H1 (cell line): ENCODE results near the gene RAB1B. TPM values are rescaled to one million over a fixed set of nuclear protein-coding genes. Genes with fewer than 3 reads are reported as not detected.

Experiments
- CTCF ChIA-PET: fragments of 300-600 bp; sonication (Branson Sonifier 250); formaldehyde crosslinking; loops from one replicate; lab custom pipeline; 2021; ENCODE audit not compliant: partially characterized antibody; lab: Charles Lee
- POLR2A ChIA-PET: fragments of 300-600 bp; sonication (Branson Sonifier 250); formaldehyde crosslinking; loops from one replicate; lab custom pipeline; 2021; ENCODE audit warnings: inconsistent platforms; ENCODE audit not compliant: partially characterized antibody; lab: Charles Lee
- DNase-seq, 2 experiments: peaks; one replicate each; pipeline versions ENCODE4 v3.0.0 to v3.0.0-alpha.2; 2010 to 2022; ENCODE audit warnings: low spot score in 2 of 2, low read depth in 1 of 2, mixed read lengths in 1 of 2
- FAIRE-seq: peaks from 2 replicates; lab custom pipeline; 2011; peaks lifted over from hg19 to GRCh38; lab: Jason Lieb, UNC
- H2AFZ ChIP-seq: 2 replicates; pipeline ENCODE4 v1.8.1; 2012; ENCODE audit warnings: low read length, inconsistent platforms
- H2AK5ac ChIP-seq: 2 replicates; pipeline ENCODE4 v1.6.1; 2013; ENCODE audit warnings: low read depth, low read length
- H2BK120ac ChIP-seq: replicated peaks from 2 replicates; pipeline ENCODE3; 2013; ENCODE audit warnings: low read depth, low read length, inconsistent platforms
- H2BK12ac ChIP-seq: 2 replicates; pipeline ENCODE4 v1.6.1; 2013; ENCODE audit warnings: low read depth, low read length
- H2BK15ac ChIP-seq: 2 replicates; pipeline ENCODE4 v1.6.1; 2013; ENCODE audit warnings: low read length
- H2BK20ac ChIP-seq: 2 replicates; pipeline ENCODE4 v1.6.1; 2013; ENCODE audit warnings: low read length
- H2BK5ac ChIP-seq: 2 replicates; pipeline ENCODE4 v1.6.1; 2013; ENCODE audit warnings: low read depth, low read length
- H3K14ac ChIP-seq: 2 replicates; pipeline ENCODE4 v1.6.1; 2013; ENCODE audit warnings: inconsistent platforms; ENCODE audit not compliant: insufficient read length
- H3K18ac ChIP-seq: 2 replicates; pipeline ENCODE4 v1.6.1; 2013; ENCODE audit warnings: low read length; ENCODE audit errors: extremely low read depth
- H3K23ac ChIP-seq: 2 replicates; pipeline ENCODE4 v1.6.1; 2013; ENCODE audit warnings: inconsistent platforms; ENCODE audit not compliant: insufficient read length
- H3K23me2 ChIP-seq: 2 replicates; pipeline ENCODE4 v1.6.1; 2013; ENCODE audit warnings: low read depth, low read length
- H3K27ac ChIP-seq: 2 replicates; pipeline ENCODE4 v1.6.1; 2011; ENCODE audit warnings: low read depth, low read length, inconsistent platforms
- H3K27me3 ChIP-seq, 4 experiments: replicated peaks in 1 of 4; 1 replicate in 1 of 4; 2 replicates in 3 of 4; pipeline versions ENCODE4 v1.6.1 to v1.8.1; 2011 to 2013; ENCODE audit warnings: low read length in 3 of 4, mild to moderate bottlenecking in 3 of 4, inconsistent platforms in 2 of 4, mixed read lengths in 2 of 4, moderate library complexity in 1 of 4; ENCODE audit not compliant: control insufficient read depth in 3 of 4, insufficient read depth in 3 of 4; ENCODE audit errors: extremely low read depth in 1 of 4
- H3K36me3 ChIP-seq, 4 experiments: 2 replicates each; pipeline versions ENCODE4 v1.6.1 to v1.8.1; 2011 to 2013; ENCODE audit warnings: mild to moderate bottlenecking in 4 of 4, low read length in 3 of 4, moderate library complexity in 2 of 4, control low read depth in 1 of 4, inconsistent platforms in 1 of 4; ENCODE audit not compliant: insufficient read depth in 4 of 4, control insufficient read depth in 2 of 4
- H3K4ac ChIP-seq: replicated peaks from 2 replicates; pipeline ENCODE3; 2013; ENCODE audit warnings: low read length, low read depth, mixed read lengths, inconsistent platforms; ENCODE audit not compliant: insufficient read length
- H3K4me1 ChIP-seq, 4 experiments: replicated peaks in 1 of 4; 1 replicate in 1 of 4; 2 replicates in 3 of 4; pipeline versions ENCODE4 v1.6.1 to v1.8.1; 2011 to 2013; ENCODE audit warnings: low read length in 3 of 4, inconsistent platforms in 2 of 4, mixed read lengths in 1 of 4; ENCODE audit not compliant: insufficient read depth in 4 of 4, control insufficient read depth in 3 of 4
- H3K4me2 ChIP-seq, 2 experiments: 2 replicates each; pipeline versions ENCODE4 v1.6.1 to v1.8.1; 2011 to 2013; ENCODE audit warnings: low read depth in 2 of 2, low read length in 2 of 2, control low read depth in 1 of 2, inconsistent platforms in 1 of 2, mild to moderate bottlenecking in 1 of 2; ENCODE audit not compliant: insufficient read depth in 1 of 2
- H3K4me3 ChIP-seq, 4 experiments: fragments of 200-600, 300-600 bp in 1 of 4; sonication (generic), shearing (Covaris generic), sonication (Bioruptor Twin) in 1 of 4; 2 replicates each; pipeline versions ENCODE4 v1.5.1 to v1.8.1; 2011 to 2016; ENCODE audit warnings: low read length in 4 of 4, low read depth in 3 of 4, control low read depth in 2 of 4, inconsistent platforms in 2 of 4, mild to moderate bottlenecking in 2 of 4, mixed read lengths in 1 of 4, moderate library complexity in 1 of 4; ENCODE audit not compliant: insufficient read depth in 2 of 4; ENCODE audit errors: extremely low read depth in 1 of 4
- H3K56ac ChIP-seq: replicated peaks from 2 replicates; pipeline ENCODE3; 2013; ENCODE audit warnings: low read depth, mild to moderate bottlenecking, mixed read lengths, low read length, inconsistent platforms; ENCODE audit not compliant: insufficient read length
- H3K79me1 ChIP-seq: 2 replicates; pipeline ENCODE4 v1.6.1; 2013; ENCODE audit warnings: low read depth, low read length, control low read depth
- H3K79me2 ChIP-seq, 2 experiments: 2 replicates each; pipeline versions ENCODE4 v1.6.1 to v1.8.1; 2012 to 2013; ENCODE audit warnings: low read length in 2 of 2, mild to moderate bottlenecking in 2 of 2, inconsistent platforms in 1 of 2; ENCODE audit not compliant: insufficient read depth in 2 of 2, control insufficient read depth in 1 of 2
- H3K9ac ChIP-seq, 4 experiments: replicated peaks in 1 of 4; 1 replicate in 1 of 4; 2 replicates in 3 of 4; pipeline versions ENCODE4 v1.6.1 to v1.8.1; 2011 to 2013; ENCODE audit warnings: low read depth in 3 of 4, low read length in 3 of 4, control low read depth in 2 of 4, mild to moderate bottlenecking in 2 of 4, moderate library complexity in 2 of 4, inconsistent platforms in 1 of 4; ENCODE audit errors: extremely low read depth in 1 of 4
- H3K9me3 ChIP-seq, 2 experiments: 2 replicates each; pipeline versions ENCODE4 v1.6.1 to v1.8.1; 2012 to 2013; ENCODE audit warnings: mild to moderate bottlenecking in 2 of 2, moderate library complexity in 2 of 2, control low read depth in 1 of 2, inconsistent platforms in 1 of 2, low read depth in 1 of 2, low read length in 1 of 2, mixed read lengths in 1 of 2; ENCODE audit not compliant: insufficient read depth in 2 of 2
- H4K20me1 ChIP-seq, 2 experiments: replicated peaks in 1 of 2; 2 replicates each; pipeline versions ENCODE3 to v1.8.1; 2011 to 2013; ENCODE audit warnings: inconsistent platforms in 2 of 2, low read length in 2 of 2, mild to moderate bottlenecking in 1 of 2; ENCODE audit not compliant: insufficient read depth in 2 of 2, control insufficient read depth in 1 of 2
- H4K5ac ChIP-seq: 2 replicates; pipeline ENCODE4 v1.6.1; 2013; ENCODE audit warnings: low read length, low read depth, mixed read lengths, inconsistent platforms; ENCODE audit not compliant: insufficient read length
- H4K8ac ChIP-seq: 2 replicates; pipeline ENCODE4 v1.8.0; 2013; ENCODE audit warnings: mild to moderate bottlenecking, moderate library complexity, low read length, inconsistent platforms; ENCODE audit not compliant: insufficient read depth; ENCODE audit errors: extremely low read depth
- H4K91ac ChIP-seq: replicated peaks from 2 replicates; pipeline ENCODE3; 2013; ENCODE audit warnings: low read length, mixed read lengths, inconsistent platforms; ENCODE audit not compliant: insufficient read length
- CBX5 ChIP-seq: fragments of 300-800, 300-1000 bp; sonication (generic); IDR thresholded peaks from 2 replicates; pipeline ENCODE4 v1.7.1; 2016; ENCODE audit warnings: antibody characterized with exemption, low read length, low read depth
- HDAC2 ChIP-seq, 2 experiments: fragments of 300-600 bp in 1 of 2; sonication (generic) in 1 of 2; IDR thresholded peaks; 2 replicates each; pipeline ENCODE4 v1.6.1; 2011 to 2012; ENCODE audit warnings: low read depth in 2 of 2, low read length in 2 of 2, mild to moderate bottlenecking in 2 of 2, moderate library complexity in 2 of 2, borderline replicate concordance in 1 of 2, inconsistent platforms in 1 of 2
- KDM4A ChIP-seq: IDR thresholded peaks from one replicate; pipeline ENCODE4 v1.7.1; 2012; ENCODE audit warnings: low read depth, mild to moderate bottlenecking, moderate library complexity, low read length, inconsistent platforms; ENCODE audit not compliant: severe bottlenecking
- SIN3A ChIP-seq, 2 experiments: IDR thresholded peaks in 1 of 2; conservative IDR thresholded peaks in 1 of 2; 2 replicates each; pipeline ENCODE4 v1.6.1; 2011 to 2012; ENCODE audit warnings: low read length in 2 of 2, improper control_type of control experiment in 1 of 2, low read depth in 1 of 2, mild to moderate bottlenecking in 1 of 2
- SIRT6 ChIP-seq: IDR thresholded peaks from one replicate; pipeline ENCODE4 v1.7.1; 2012; ENCODE audit warnings: low read length, inconsistent platforms
- TAF1 ChIP-seq: IDR thresholded peaks from 2 replicates; pipeline ENCODE4 v1.6.1; 2011; ENCODE audit warnings: mild to moderate bottlenecking, low read depth, low read length
- YY1 ChIP-seq: IDR thresholded peaks from 2 replicates; pipeline ENCODE4 v1.6.1; 2011; ENCODE audit warnings: low read depth, mild to moderate bottlenecking, low read length
- WGBS, 2 experiments: shearing (Covaris generic) in 1 of 2; methylation state at CpG; one replicate each; pipeline versions ENCODE4 v1.1.6 to v1.1.7; 2013 to 2015; ENCODE audit warnings: low lambda C conversion rate in 2 of 2, mixed read lengths in 2 of 2, inconsistent platforms in 1 of 2, low coverage in 1 of 2, missing lambda C conversion rate in 1 of 2; ENCODE audit not compliant: insufficient replicate concordance in 2 of 2, insufficient coverage in 1 of 2, insufficient read length in 1 of 2; ENCODE audit errors: extremely low coverage in 1 of 2, missing lambda C conversion rate in 1 of 2; 5-methylcytosine and 5-hydroxymethylcytosine counted together
- polyA plus RNA-seq, 7 experiments: library from polyadenylated mRNA; depleted of rRNA in 3 of 7; stranded (reverse) in 5 of 7; unstranded in 2 of 7; fragments of >200 nt in 5 of 7; fragments of 200-250 nt in 2 of 7; gene quantifications; 1 replicate in 5 of 7; 2 replicates in 1 of 7; 4 replicates in 1 of 7; pipeline versions ENCODE4 v1.2.1 to v1.2.3, GENCODE V29; 2011 to 2013; ENCODE audit warnings: missing spikeins in 2 of 7, mixed read lengths in 2 of 7
- total RNA-seq: library from RNA; stranded (reverse); fragmentation: NEBNext Ultra II Directional; extraction: Animal tissue kit (Norgen Biotek cat#: 25700); gene quantifications from 2 replicates; pipeline ENCODE4 v1.2.1, GENCODE V29; 2021

The RAB1B gene
- total and polyA plus RNA-seq, 2 of the 8 experiments (the other 6 are each of a cell fraction or from before 2014, with no cell fraction given) = 100 to 217 TPM

DNA sequence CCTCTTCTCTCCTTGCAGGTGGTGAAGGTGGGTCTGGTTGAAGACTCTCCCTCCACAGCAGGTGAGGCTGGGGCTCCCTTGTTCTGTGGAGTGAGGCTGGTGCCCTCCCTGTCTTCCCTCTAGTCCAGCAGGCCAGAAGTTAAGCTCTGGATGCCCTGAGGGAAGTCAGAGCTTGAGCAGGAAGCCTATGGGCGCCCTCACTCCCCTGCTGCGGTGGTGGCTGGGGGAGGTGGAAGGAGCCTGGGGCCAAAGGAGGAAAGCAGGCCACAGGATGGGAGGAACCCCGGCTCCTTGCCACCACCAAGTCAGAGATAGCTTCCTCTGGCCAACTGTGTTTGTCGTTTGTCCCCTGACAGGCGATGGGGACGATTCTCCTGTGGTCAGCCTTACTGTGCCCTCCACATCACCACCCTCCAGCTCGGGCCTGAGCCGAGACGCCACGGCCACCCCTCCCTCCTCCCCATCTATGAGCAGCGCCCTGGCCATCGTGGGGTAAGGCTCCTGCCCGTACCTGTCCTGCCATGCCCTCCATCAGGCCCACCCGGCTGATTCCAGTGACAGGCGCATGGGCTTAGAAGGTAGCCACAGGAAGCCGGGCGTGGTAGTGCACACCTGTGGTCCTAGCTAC, 29.5 kb upstream of the RAB1B start:
- Histone ChIP-seq H4K5ac (no peak overlapping the region), H2BK120ac (no peak overlapping the region), H3K79me1 (no peaks in the 10 kb centered on the region), H3K4me3 (no peak overlapping the region), H3K9me3 (no peaks in the 10 kb centered on the region), H3K9ac (no peak overlapping the region), H3K23ac (no peak overlapping the region), H3K23me2 (no peaks in the 10 kb centered on the region), H2AFZ (no peak overlapping the region), H4K20me1 (peaks cover 0 to 3% of the 10 kb centered on the region in 2 experiments), H3K4ac (no peak overlapping the region), H3K27ac (no peak overlapping the region), H3K4me1 (no peaks in the 10 kb centered on the region), H2BK5ac (no peak overlapping the region; the same call in 1 of the 2 replicates), H3K56ac (no peak overlapping the region), H3K27me3 (no peaks in the 10 kb centered on the region), H2BK12ac (no peak overlapping the region), H4K8ac (no peak overlapping the region), H3K79me2 (no peaks in the 10 kb centered on the region), H3K14ac (no peak overlapping the region), H2AK5ac (no peak overlapping the region), H3K36me3 (peaks cover 0 to 10% (median 2%) of the 10 kb centered on the region in 4 experiments; a peak in 3 of 8 replicates), H3K4me2 (no peak overlapping the region), H4K91ac (no peak overlapping the region), H3K18ac (no peak overlapping the region), H2BK15ac (no peak overlapping the region), H2BK20ac (no peak overlapping the region)
- 95% methylated on average over 16 of the region's 17 CpGs; no CpG with 5 or more reads in 1 of the 2 experiments for WGBS, 2 experiments
- CTCF ChIA-PET = interaction anchor here (1.3 to 12.4 kb wide), 9 partner anchors 9 to 79 kb away, joined by 3 to 123 read pairs (median 4); no protein-coding TSS in a partner anchor
- POLR2A ChIA-PET = interaction anchor here (1.0 to 2.3 kb wide), 5 partner anchors 9 to 29 kb away, joined by 3 to 10 read pairs (median 3); partner anchors contain the start of gene RAB1B
- FAIRE-seq = no peak
- no peak for TF ChIP-seq CBX5
- TF ChIP-seq TAF1 = no peak
- TF ChIP-seq YY1 = no peak
- TF ChIP-seq HDAC2 (IDR thresholded peaks at IDR 0.05; ENCODE audit: borderline replicate concordance in 1 of 2, low read depth in 2 of 2, low read length in 2 of 2) = no peak
- TF ChIP-seq KDM4A = no peak
- no peak for TF ChIP-seq SIN3A (conservative IDR thresholded peaks at IDR 0.05 in 1 of 2, IDR thresholded peaks at IDR 0.05 in 1 of 2; ENCODE audit: low read depth in 1 of 2, low read length in 2 of 2)
- TF ChIP-seq SIRT6 = no peak
- TF ChIP-seq, all 59 proteins: peak for 0
- DNase-seq = no peak
